Stimulated activated CD4-positive, alpha-beta T cell treated with anti-CD3 and anti-CD28 coated beads, Interleukin-2, amount 100 ng/mL, for 48 hours (primary cell): Measurements from ENCODE around the gene PTPRF.

ENCODE experiments used
- DNase-seq, 2 donors: peaks; one replicate each; pipeline ENCODE4 v3.0.0-alpha.2; 2020

The PTPRF gene

DNA sequence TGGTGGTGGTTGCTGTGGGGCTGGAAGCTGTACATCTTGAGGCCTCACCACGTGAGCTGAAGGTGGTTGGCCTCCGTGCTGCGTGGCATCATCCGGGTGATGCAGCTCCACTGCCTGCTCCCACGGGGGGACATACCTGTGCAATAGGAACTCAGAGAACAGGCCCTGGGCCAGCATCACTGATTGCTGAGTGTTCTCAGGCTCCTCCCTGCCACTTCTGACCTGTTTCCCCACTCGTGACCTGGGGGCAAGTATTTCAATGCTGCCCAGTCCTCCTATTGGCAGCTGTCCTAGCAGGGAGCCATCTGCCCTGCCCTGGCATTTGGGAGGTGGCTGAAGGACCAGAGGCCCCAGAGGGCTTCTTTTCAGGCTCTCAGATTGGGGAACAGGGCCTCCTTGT, 26.1 kb downstream of the PTPRF start:
- DNase-seq: no peak

GRCh38 chr1:43557744-43558245, 27.1 kb downstream of the PTPRF start:
- DNase-seq: no peak

GRCh38 chr1:43558346-43558841, 27.7 kb downstream of the PTPRF start:
- no peak for DNase-seq

DNA sequence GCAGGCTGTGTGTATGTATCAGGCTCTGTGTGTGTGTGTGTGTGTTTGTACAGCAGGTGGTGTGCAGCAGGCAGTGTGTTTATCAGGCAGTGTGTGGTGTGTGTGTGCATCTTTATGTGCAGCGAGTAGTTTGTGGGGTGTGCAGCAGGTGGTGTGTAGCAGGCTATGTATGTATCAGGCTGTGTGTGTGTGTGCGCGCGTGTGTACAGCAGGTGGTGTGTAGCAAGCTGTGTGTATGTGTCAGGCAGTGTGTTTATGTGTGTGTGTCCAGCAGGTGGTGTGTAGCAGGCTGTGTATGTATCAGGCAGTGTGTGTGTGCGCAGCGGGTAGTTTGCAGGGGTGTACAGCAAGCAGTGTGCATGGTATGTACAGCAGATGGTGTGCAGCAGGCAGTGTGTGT, 29.0 kb downstream of the PTPRF start:
- no peak for DNase-seq

GRCh38 chr1:43560286-43560685, 29.6 kb downstream of the PTPRF start:
- DNase-seq: no peak

DNA sequence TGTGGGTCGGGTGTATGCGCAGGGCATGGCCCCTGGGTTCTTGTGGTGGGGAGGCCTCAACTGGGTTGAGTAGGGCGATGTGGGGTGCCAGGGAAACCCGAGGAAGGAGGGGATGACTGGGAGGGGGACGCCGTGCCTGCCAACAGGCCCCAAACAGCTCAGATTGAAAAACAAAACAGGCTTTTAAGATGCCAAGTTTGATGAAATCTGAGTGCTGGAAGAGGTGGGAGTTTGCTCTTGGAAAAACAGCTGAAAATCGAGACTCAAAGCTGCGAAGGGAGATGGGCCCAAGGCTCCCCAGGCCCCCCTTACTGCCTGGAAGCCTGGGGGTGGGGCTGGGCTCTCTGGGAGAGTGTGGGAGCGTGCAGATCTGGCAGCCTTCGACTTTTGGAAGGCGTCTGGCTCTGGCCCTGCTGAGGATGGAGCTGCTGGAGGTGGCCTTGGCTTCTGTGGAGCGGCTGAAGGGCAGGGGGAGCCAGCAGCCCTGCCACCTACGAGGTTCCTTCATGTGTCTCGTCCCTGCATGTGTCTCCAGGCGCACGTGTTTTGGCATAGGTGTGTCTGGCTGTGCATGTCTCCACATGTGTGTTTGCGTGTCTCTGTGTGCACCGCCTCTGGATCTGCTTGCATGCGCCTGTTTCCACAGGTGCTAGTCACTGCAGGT, 33.3 kb downstream of the PTPRF start:
- DNase-seq: no peak

- DNase-seq: no peak
Observed at GRCh38 chr1:43564551-43565348, 34.1 kb downstream of the PTPRF start.

GRCh38 chr1:43565600-43566360, 35.1 kb downstream of the PTPRF start:
- peak; percentile 33 to 49 for DNase-seq

DNA sequence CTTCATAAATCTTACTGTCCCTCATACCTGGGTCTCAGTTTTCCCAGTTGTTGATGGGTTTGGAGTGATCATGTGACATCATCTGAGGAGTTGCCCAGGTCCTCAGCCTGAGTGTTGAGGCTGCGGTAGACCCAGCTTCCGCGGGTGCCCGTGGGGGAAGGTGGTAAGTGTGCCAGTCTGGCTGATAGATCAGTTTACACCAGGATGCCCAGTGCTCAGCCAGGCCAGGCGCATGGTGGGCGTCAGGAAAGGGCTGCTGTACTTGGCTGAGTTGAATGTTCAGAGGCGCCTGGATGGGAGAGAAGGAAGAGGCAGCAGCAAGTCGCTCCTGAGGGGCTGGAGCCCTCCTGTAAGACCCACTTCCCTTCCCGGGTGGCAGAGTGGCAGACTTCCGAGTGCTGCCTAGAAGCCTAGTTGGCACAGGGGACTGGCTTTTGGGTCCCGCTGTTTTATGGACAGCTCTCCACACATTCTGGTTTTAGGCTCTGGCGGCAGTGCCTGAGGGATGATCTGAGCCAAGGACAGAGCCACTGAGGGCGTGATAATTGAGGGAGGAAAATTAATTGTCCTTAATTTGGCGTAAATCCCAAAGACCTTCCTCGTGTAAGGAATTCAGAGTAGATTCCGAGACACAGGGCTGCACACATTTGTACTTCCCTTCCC, 35.8 kb downstream of the PTPRF start:
- DNase-seq: no peak

DNA sequence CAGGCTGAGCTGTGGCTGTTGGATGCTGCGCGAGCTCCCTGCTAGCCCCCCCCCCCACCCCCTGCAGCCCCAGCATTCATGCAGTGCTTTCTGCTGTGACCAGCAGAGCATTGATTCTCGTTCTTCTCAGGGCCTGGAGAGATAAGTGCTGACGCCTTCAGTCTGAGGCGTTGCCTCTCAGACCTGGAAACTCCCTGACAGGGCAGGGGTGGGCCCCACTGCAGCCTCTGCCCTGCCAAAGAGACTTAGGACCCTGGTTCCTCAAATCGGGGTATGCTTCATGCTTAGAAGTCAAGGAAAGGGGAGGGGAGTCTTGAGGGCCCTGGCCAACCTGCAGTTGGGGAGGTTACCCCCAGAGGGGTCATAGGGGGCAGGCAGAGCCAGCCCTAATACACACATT, 38.5 kb downstream of the PTPRF start:
- DNase-seq: no peak

GRCh38 chr1:43570277-43570676, 39.6 kb downstream of the PTPRF start:
- DNase-seq: no peak

- DNase-seq: no peak
Observed at GRCh38 chr1:43570715-43571114, 40.0 kb downstream of the PTPRF start.

DNA sequence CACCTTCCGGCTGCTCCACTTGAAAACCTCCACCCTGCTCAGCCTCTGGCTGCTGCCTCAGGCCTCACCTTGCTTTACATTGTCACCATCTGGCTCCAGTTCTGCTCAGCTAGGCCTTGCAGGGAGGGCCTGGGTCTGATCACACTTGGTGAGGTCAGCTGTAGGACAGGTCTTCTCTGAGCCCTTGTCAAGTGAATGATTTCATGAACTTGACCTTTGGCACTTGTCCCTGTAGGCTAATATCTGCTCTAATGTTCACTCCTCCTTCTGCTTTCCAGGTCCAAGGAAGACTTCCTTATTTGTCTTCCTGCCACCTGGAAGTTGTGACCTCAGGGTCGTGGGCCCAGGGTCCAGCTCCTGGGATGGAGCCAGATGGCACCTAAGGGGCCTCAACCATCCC, 41.4 kb downstream of the PTPRF start:
- DNase-seq: no peak

- DNase-seq: no peak
Observed at GRCh38 chr1:43572538-43572937, 41.9 kb downstream of the PTPRF start.

DNA sequence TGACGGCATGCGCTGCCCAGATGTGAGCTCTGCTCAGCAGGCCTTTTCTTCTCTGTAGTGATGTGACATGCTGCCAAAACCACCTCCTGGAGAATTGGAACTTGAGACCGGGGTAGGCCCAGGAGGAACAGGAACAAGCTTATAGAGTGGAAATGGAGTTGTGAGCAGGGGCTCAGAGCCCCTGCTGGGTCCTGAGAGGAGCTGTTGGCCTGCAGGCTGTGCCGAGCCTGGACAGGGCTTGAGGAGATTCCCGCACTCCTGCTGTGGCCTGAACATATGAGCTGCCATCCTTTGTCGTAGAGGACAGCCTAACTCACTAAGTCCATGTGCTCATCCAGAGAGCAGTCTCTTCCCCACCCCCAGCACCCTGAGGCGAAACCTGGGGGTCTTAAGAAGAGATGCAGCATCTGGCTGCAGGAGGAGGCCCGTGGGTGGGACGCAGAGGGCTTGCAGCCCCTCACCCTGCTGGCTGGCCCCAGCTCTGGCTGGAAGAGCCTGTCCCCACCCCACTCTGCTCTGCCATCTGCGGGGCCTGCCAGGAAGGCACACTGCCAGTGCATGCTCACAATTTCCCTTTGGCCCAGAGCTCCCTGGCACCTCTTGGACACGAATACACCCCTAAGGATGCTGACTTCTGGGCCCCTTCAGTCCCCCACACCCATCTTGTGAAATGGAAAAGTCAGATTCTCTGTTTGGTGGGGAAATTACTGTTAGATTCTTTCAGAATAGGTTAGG, 42.5 kb downstream of the PTPRF start:
- no peak for DNase-seq

DNA sequence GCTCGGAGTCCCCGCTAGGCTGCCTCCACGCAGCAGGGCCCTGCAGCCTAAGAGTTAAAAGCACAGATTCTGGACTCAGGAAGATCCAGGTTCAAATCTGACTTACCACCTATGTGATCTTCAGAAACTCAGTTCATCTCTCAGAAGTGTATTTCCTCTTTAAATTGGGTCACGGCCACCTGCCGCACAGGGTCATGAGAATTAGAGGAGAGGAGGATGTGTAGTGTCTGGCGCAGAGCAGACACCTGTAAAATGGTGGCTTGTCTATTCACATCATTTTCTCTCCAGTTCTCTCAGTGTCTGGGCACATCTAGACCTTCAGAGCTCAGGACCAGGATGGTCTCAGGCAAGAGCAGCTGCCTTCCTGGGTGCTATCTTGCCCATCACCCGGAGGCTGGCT, 45.8 kb downstream of the PTPRF start:
- DNase-seq: no peak

DNA sequence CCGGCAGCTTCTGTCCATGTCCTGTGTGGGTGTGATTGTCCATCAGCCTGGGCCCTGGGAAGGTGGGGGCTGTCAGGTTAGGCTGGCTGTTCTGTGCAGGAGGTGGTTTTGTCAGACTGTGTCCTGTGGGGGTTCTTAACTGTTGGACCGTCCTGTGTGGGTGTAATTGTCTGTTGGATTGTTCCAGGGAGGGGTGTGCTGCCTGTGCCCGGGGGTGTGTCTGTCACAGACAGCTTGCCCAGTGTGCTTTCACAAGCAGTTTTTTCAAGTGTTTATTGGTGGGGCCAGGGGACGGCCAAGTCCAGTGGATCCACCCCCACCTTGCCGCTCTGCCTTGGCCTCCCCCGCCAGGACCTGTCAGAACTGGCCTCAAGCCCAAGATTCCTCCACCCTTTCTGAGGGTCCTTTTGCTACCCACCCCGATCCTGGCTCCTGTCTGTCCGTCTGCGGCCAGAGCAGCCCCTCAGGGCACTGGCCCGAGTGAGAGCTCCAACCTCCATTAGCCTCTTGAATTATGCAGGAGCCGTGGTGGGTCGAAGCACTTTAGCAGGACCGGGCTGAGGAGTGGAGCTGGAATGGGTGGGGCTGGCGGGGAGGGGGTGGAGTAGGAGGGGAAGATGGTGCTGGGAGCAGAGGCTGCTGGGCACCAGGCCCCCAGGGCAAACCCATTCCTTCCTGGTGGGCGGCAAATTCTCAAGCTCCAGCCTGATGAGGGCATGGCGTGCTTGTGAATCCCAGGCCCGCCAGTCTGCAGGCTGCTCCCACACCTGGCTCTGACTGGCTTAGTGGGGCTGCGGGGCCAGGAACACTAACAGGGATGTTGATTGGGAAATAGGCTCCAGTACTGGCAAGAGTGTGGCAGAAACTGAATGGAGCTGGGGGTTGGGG, 47.2 kb downstream of the PTPRF start:
- DNase-seq: no peak

- DNase-seq: no peak
Observed at GRCh38 chr1:43580039-43580438, 49.4 kb downstream of the PTPRF start.

- DNase-seq: peak in 1 of 2 donors; percentile 24
Observed at GRCh38 chr1:43582162-43582566, 51.5 kb downstream of the PTPRF start.

- no peak for DNase-seq
Observed at GRCh38 chr1:43583058-43583457, 52.4 kb downstream of the PTPRF start.

DNA sequence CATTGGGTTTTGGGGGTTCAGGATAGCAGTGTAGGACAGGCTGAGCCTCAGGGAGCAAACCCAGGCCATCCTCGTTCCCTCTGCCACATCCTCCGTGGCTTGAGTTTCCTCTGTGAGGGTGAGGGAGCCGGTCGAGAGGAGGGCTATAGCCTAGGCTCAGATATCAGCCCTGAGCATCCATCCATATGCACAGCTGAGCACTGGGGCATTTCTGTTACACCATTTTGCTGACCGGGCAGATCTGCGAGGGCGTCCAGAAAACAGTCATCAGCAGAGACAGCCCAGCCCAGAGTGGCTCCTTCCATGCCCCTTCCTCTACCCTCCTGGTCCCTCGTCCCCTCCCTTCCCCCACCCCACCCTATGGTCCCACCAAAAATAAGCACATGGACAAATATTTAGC, 53.5 kb downstream of the PTPRF start:
- no peak for DNase-seq
